Progenitor cell of endocrine pancreas (in vitro differentiated cells): Measurements from ENCODE around the gene MMD. TPM values are rescaled to one million over a fixed set of nuclear protein-coding genes. Genes with fewer than 3 reads are reported as not detected.

Source experiments
- DNase-seq: peaks from one replicate; pipeline ENCODE4 v3.0.0; 2021; ENCODE audit warnings: low spot score; ENCODE audit not compliant: unreplicated experiment
- H3K27ac Mint-ChIP-seq: 2 replicates; pipeline ENCODE4 v1.8.0; 2021; ENCODE audit warnings: mild to moderate bottlenecking, moderate library complexity, mixed read lengths
- H3K27me3 Mint-ChIP-seq: 2 replicates; pipeline ENCODE4 v1.8.0; 2021; ENCODE audit warnings: mixed read lengths
- H3K36me3 Mint-ChIP-seq: 2 replicates; pipeline ENCODE4 v1.8.0; 2022; ENCODE audit warnings: mixed read lengths; ENCODE audit not compliant: insufficient read depth
- H3K4me1 Mint-ChIP-seq: 2 replicates; pipeline ENCODE4 v1.8.0; 2021; ENCODE audit warnings: low read depth, mixed read lengths
- H3K4me3 Mint-ChIP-seq: 2 replicates; pipeline ENCODE4 v1.8.0; 2021; ENCODE audit warnings: low read depth, mild to moderate bottlenecking, moderate library complexity, mixed read lengths
- H3K9me3 Mint-ChIP-seq: 2 replicates; pipeline ENCODE4 v1.8.0; 2021; ENCODE audit warnings: low read depth, mixed read lengths
- total RNA-seq: library from RNA; stranded (reverse); gene quantifications from 2 replicates; pipeline ENCODE4 v1.2.1, GENCODE V29; 2021
- TF ChIP-seq, protein P1 (sequence below): fragments of 200-600 bp; sonication (generic); IDR thresholded peaks from one replicate; pipeline ENCODE4 v1.5.0; 2021; ENCODE audit warnings: antibody characterized with exemption, mild to moderate bottlenecking; ENCODE audit not compliant: unreplicated experiment

The MMD gene
- total RNA-seq, 1 donor from 2014 or later = 22.1 TPM

DNA sequence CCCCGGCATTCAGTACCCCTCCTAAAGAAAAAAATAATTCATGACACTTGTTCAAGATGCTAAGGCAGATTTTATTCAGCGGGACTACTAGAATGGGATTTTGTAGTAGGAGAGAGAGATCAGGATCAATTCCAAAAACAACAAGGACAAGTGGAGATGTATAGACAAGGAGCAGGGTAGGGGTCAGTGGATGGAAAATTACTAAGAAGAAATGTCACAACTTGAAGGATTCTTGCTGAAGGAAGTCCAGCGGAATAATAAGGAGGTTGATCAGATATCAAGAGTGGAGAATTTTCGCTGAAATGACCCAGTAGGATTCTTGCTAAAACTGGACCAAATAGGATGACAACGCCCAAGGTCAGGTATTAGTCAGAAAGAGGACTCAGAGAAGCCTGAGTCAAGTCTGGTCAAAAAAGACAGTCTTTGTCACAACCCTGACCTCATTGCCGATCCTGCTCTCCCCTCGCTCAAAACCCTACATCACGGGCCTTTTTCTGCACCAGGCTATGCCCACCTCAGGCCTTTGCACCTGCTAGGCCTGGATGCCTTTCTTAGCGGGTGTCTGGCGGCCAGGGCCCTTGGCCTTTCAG lies 36.9 kb downstream of the MMD start:
- Mint-ChIP-seq H3K4me3 (no peak overlapping the region), H3K9me3 (no peaks in the 10 kb centered on the region), H3K27ac (no peak overlapping the region), H3K4me1 (peaks cover 9% of the 10 kb centered on the region), H3K27me3 (no peaks in the 10 kb centered on the region), H3K36me3 (no peaks in the 10 kb centered on the region)
- TF ChIP-seq, protein P1, sequence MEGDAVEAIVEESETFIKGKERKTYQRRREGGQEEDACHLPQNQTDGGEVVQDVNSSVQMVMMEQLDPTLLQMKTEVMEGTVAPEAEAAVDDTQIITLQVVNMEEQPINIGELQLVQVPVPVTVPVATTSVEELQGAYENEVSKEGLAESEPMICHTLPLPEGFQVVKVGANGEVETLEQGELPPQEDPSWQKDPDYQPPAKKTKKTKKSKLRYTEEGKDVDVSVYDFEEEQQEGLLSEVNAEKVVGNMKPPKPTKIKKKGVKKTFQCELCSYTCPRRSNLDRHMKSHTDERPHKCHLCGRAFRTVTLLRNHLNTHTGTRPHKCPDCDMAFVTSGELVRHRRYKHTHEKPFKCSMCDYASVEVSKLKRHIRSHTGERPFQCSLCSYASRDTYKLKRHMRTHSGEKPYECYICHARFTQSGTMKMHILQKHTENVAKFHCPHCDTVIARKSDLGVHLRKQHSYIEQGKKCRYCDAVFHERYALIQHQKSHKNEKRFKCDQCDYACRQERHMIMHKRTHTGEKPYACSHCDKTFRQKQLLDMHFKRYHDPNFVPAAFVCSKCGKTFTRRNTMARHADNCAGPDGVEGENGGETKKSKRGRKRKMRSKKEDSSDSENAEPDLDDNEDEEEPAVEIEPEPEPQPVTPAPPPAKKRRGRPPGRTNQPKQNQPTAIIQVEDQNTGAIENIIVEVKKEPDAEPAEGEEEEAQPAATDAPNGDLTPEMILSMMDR = no peak
- no peak for DNase-seq

DNA sequence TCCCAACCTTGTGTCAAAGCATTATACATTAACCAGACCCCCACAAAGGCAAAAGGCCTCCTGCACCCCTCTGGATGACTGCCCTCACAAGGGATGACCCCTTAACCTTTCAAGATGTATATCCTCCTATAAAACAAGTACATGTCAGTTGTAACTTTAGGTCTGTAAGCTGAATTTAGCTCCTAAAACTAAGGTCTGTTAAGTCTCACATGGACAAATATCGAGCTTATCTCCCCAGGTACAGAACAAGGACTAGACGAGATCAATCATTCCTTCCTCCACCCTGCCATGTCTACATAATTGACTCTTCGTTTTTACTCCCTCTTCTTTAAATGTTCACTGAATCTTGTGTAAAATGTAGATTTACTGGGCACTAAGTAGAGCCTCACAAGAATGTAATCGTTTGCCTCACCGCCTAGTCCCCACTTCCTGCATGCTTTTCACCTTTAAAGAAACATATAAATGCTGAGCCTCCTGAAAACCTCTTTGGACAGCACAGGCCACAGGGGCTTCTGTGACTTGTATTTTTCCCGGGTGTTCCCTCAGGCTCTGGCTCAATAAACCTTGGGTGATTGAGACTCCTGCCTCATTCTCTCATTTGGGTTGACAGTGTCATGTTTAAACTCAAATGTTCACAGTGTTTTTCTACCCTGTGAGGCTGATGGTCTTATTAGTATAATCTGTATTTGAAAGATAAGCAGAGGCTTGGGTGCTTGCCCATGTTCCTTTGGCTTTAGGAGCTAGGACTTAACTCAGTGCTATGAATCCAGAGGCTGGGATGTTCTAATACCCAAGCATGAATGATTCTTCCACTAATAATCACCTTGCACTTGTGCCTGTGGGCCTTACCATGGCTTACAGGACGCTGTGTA lies 37.6 kb downstream of the MMD start:
- DNase-seq = no peak
- Mint-ChIP-seq H3K27me3 (no peaks in the 10 kb centered on the region), H3K36me3 (no peaks in the 10 kb centered on the region), H3K4me1 (peaks cover 9% of the 10 kb centered on the region), H3K4me3 (no peak overlapping the region), H3K27ac (no peak overlapping the region), H3K9me3 (no peaks in the 10 kb centered on the region)
- TF ChIP-seq, protein P1 = no peak

DNA sequence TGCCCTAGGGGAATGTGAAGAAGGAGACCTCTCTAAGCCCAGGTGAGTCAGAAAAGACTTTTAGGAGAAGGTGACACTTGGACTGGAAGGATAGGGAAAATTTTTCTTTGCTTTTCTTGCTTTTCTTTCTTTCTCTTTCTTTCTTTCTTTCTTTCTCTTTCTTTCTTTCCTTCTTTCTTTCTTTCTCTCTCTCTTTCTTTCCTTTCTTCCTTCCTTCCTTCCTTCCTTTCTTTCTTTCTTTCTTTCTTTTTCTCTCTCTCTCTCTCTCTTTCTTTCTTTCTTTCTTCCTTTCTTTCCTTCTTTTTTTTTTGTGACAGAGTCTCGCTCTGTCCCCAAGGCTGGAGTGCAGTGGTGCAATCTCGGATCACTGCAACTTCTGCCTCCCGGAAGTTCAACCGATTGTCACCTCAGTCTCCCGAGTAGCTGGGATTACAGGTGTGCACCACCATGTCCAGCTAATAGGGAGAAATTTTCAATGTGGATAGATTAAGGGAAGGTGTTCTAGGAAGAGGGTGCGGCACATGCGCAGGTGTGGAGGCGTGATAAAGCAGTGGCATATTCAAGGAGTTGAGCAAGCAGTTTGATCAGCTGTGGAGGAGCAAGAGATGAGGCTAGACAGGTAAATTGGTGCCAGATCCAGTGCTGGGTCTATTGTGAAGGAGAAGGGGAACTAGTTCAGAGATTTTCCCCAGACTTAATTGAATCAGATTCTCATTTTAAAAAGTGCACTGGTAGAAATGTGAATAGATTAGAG lies 40.4 kb downstream of the MMD start:
- Mint-ChIP-seq H3K27me3 (no peaks in the 10 kb centered on the region), H3K9me3 (no peaks in the 10 kb centered on the region), H3K4me3 (no peak overlapping the region), H3K4me1 (no peaks in the 10 kb centered on the region), H3K27ac (no peak overlapping the region), H3K36me3 (no peaks in the 10 kb centered on the region)
- TF ChIP-seq, protein P1 = no peak
- no peak for DNase-seq

DNA sequence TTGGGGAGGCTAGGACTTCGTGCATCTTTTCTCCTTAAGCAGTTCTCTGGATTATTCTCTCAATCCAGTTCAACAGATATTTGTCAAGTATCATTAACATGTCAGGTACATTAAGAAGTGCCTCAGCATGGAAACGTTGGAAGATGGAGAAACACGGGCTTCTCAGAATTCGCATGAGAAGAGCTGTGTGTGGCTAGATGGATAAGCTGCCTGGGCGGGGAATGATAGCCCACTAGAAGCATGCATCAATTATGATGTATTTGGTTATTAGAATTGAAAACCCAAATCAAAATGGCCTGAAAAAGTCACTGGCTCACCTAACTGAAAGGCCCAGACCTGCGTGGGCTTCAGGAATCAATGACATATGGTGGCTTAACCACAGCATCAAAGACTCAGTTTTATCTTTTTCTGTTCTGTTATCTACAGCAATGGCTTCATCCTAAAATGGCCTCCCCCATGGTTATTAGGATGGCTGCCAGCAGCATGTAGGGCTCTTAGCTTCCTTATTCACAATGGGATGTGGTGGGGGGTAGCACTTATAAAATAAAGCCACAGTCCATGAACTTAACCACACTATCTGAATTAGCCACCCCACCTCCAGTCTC lies 43.9 kb downstream of the MMD start:
- TF ChIP-seq, protein P1 = no peak
- Mint-ChIP-seq H3K4me1 (no peaks in the 10 kb centered on the region), H3K9me3 (peaks cover 6% of the 10 kb centered on the region), H3K4me3 (no peak overlapping the region), H3K27ac (no peak overlapping the region), H3K36me3 (no peaks in the 10 kb centered on the region), H3K27me3 (no peaks in the 10 kb centered on the region)
- no peak for DNase-seq

DNA sequence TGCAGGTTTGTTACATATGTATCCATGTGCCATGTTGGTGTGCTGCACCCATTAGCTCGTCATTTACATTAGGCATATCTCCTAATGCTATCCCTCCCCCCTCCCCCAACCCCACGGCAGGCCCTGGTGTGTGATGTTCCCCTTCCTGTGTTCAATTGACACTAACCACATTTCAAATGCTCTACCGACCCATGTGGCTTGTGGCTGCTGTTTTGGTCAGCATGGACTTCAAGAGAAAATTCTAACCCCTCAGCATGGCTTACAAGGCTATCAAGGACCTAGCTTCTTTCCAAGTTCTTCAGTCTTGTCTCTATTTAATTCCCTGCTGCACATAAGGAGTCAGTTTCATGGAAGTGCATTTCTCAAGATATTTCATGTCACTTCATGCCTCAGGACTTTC lies 52.9 kb downstream of the MMD start:
- Mint-ChIP-seq H3K9me3 (peaks cover 11% of the 10 kb centered on the region), H3K4me1 (no peaks in the 10 kb centered on the region), H3K27me3 (no peaks in the 10 kb centered on the region), H3K36me3 (peaks cover 3% of the 10 kb centered on the region), H3K4me3 (no peak overlapping the region), H3K27ac (no peak overlapping the region)
- no peak for DNase-seq
- TF ChIP-seq, protein P1 = no peak
